NOMO-1 treated with DMSO at 0.1 percent for 48 hours (cell line): Measurements from ENCODE around the gene ARHGEF10L.

Experiments
- DNase-seq: peaks from one replicate; lab custom pipeline; 2025; ENCODE audit not compliant: unreplicated experiment; lab: John Stamatoyannopoulos, UW

The ARHGEF10L gene

DNA sequence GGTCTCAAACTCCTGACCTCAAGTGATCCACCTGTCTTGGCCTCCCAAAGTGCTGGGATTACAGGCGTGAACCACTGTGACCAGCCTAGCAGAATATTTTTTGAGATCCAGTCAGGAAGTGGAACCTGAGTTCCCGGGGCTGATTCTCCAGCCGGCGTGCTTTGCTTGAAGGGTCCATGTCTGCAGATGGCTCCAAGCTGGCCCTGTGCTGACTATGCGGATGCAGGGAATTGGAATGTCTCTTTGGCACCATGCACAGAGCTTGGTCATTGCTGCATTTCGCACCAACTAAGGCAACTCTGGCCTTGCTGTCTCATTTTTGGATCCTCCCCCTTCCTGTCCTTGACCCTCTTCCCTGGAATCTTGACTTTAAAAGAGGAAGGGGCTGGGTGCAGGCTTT, 28.1 kb downstream of the ARHGEF10L start:
- DNase-seq = no peak

- DNase-seq = no peak
Observed at GRCh38 chr1:17568014-17568900, 28.8 kb downstream of the ARHGEF10L start.

DNA sequence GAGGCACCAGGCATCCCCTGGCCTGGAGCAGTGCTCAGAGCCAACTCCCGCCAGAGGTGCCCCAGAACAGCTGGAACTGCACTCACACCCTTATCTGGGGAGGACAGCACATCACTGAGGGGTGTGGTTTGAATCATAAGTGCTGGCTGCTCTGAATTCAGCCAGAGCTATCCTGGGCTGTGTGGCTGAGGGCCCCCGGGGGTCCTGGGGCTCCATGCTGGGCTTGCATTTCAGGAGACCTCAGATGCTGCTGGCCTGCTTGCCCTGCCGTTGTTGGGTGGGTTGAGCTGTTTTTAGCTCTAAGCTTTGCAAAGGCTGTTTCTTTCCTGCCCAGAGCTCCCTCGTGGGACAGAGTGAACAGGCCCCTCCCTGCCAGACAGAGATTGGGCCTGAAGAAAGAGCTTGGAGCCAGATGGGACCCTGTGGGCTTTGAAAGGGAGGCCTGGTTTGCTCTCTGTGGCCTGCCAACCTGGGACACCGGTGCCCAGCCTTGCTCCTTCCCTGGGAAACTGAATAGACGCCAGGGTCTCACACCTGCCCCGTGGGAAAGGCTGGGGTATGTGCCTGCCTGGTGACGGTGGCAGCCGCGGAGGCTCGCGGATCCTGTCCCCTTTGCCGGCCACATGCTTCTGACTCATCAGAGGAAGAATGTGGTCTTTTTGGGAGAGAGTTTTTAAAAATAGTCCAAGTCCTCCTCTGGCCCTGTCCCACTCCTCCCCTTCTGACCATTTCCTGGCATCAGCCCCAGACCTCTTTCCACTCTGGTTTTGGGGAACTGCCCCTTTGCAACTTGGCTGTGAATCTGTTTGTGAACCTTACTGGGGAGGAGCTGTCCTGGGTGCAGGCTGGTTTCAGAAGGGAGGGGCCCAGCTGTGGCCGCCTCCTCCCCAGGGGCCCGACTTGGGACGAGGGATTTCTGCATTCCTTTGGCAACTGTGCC, 30.0 kb downstream of the ARHGEF10L start:
- peak; percentile 41 for DNase-seq

DNA sequence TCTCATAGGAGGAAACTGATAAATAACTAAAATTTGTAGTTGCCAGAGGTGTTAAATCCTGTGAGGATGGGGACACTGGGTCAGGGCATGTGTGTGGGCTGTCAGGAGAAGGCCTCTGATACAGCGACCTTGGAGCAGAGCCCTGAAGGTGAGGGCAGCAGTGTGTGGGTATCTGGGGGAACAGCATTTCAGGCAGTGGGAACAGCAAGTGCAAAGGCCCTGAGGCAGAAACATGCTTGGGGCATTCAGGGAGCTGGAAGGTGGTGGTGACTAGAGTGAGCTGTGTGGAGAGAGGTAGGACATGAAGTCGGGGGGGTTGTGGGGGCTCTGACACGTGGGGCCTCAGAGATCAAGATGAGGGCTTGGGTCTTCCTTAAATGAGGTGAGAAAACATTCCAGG, 30.7 kb downstream of the ARHGEF10L start:
- DNase-seq = no peak

DNA sequence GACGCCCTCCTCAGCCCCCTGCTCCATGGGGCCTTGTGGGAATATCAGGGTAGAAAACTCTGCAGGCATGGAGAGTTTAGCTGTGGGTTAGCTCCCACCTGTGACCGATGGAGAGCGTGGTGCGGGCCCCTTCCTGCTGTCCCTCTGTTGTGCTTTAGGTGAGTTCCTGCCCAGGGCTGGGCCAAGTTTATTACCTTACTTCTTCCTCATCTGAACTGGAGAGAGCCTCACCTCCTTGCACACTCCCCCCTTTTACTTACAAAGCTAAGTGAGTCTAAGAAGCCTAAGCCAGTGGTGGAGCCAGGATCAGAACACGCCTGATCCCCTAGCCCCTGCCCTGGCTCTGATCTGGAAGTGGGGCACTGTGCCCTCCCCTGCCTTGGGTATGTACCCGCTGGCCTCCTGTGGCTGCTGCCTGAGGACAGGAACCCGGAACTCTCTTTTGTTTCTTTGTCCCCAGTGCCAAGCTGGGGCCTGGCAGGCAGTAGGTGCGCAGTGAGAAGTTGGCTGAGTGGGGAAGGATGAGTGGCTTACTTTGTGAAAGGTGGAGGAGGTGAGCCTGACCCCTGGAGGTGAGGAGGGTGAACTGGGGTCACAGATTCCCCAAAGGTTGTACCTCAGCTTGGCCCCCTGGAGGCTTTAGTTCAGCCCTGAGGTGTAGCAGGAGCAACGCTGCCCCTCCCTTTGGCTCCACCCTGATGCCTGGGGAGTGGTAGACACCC, 32.9 kb downstream of the ARHGEF10L start:
- no peak for DNase-seq

DNA sequence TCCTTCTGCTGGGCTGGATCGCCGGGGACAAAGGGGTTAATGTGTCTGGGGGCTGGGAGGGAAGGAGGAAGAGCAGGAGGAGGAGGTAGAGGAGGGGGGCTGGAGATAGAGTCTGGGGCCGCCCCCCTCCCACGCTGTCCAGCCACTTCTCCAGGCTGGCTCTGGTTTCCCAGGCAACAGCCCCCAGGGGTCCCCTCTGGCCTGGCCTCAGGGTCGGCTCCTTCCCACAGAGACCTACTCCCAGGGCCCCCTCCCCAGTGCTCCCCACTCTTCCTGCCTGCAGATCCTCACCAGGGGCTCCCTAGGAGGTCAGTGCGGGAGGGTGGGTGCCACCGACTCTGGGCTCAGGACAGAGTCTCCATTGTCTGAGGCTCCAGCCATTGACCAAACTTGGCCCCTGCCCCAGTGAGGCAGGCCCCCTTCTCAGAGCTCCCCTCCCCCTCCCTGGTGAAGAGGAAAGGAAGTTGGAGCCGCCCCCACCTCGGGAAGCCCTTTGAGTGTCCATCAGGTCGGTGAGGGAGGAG, 34.1 kb downstream of the ARHGEF10L start:
- no peak for DNase-seq

DNA sequence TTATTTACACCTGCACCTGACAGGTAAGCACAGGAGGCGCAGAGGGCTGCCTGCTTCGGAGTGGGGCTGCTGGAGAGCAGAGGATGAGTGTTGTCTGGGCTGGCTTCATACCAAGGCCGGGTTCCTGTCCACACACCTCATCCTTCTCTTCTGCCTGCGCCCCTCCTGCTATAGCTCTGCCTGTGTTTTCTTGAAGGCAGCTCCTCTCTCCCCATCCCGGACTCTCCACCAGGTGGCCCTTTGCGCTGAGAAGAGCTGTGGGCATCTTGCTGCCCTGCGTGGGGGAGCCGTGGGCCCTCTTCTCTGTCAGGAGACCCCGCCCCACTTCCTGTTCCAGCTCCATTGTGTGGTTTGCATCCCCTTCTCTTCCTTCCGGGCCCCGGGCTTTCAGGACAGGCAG, 35.0 kb downstream of the ARHGEF10L start:
- no peak for DNase-seq

- peak; percentile 18 for DNase-seq
Observed at GRCh38 chr1:17575797-17576518, 36.5 kb downstream of the ARHGEF10L start.

DNA sequence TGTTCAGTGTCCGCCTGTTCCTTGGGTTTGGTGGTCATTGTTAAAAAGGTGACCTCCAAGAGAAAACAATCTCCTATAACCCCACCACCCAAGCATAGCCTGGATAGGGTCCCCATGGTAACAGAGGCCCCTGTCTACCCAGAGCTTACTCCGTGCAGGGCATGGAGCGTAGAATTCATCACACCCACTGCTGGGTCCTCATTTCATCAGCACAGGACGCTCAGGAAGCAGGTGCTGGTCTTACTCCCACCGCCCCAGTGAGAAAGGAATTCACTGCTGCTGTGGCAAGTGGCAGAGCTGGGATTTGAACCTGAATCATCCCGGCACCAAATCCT, 37.0 kb downstream of the ARHGEF10L start:
- DNase-seq = no peak

DNA sequence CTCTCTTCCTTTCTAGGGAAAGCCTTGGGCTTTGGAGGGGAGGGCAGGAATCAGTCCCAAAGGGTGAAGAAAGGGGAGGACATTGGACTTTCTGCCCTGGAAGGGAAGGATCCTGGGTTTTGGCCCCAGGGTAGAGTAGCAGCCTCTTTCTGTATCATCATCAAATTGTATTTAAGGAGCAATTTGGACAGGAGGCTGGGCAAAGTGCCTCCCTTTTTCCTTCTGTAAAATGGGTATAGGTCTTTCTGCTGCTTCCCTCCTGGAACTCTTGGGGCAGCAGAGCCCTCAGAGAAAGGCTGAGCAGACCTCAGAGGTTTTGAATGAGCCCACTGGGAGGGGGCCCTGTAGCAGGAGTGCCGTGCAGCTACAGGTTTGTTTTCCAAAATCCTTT, 38.4 kb downstream of the ARHGEF10L start:
- DNase-seq = no peak

DNA sequence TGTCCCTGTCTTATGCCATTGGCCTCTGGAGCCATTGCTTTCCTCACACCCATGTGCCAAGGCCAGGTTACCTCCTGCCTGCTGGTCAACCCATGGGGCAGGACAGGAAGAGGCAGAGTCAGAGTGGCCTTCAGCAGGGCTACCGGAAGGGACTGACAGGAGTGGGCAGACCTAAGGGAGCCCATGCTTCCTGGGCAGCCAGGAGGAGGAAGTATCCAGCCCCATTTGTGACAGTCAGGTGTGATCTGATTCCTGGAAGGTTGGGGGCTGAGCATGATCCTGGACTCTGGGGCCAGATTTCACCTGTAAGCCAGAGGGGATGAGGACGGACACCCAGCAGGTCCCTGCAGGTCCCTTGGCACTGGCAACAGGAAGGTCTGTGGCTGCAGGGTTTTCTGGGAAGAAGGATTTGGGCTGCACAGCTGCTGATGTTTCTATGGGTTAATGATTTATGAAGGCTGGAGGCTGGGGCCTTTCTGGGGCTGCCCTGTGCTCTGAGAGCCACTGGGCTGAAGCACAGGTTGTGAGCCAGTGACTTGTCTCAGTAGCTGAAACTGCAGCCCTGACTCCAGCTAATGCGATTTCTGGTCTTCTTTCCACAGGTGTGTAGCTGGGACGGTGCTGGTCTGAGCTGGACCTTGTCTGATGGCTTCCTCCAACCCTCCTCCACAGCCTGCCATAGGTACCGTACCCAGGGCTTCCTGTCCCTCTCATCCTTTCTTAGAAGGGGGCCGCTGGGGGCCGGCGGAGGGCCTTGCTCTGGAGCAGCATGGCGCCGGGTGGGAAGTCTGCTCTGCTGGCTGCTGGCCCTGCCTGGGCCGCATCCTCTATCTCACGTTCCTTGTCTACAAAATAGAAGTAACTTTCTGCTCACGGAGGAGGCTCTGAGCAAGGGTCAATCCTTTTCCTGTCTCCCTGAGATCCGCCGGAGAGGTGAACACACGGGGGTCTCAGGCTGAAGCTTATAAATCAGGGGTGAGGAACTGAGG, 40.7 kb downstream of the ARHGEF10L start:
- DNase-seq = no peak

- peak; percentile 68 for DNase-seq
Observed at GRCh38 chr1:17581389-17582123, 42.1 kb downstream of the ARHGEF10L start.

- DNase-seq = no peak
Observed at GRCh38 chr1:17582124-17582774, 42.8 kb downstream of the ARHGEF10L start.

GRCh38 chr1:17584539-17584938, 45.0 kb downstream of the ARHGEF10L start:
- DNase-seq = no peak

DNA sequence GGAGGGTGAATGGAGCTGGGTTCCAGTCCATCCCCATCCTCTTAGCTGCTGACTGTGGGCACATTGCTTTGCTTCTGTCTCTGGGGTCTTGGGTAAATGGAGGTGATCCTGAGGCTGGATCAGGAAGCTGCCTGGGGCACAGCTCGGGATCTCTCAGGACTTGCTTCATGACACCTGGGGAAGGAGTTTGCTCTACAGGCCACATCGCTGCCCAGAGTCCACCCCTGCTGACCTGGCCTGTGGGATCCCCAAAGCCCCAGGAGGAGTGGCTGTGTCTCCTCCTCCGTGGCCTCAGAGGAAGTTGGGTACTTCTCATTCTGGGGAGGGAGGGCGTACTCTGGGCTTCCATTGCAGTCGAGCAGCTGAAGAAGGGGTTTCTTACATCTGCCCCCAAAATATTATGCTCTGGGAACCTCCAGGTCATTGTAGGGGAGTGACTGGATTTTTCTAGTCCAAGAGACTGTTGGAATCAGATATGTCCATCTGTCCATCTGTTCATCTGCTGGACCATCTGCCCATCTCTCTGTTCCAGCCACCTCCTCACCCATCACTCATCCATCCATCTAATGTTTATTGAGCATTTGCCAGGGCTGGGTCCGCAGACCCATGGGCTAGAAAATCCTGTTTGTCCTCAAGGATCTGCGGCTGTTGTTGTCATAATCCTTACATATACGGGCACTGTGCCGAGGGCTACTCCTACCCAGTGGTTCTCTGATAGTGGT, 45.9 kb downstream of the ARHGEF10L start:
- DNase-seq = no peak

GRCh38 chr1:17586172-17586964, 46.9 kb downstream of the ARHGEF10L start:
- peak; percentile 69 for DNase-seq

DNA sequence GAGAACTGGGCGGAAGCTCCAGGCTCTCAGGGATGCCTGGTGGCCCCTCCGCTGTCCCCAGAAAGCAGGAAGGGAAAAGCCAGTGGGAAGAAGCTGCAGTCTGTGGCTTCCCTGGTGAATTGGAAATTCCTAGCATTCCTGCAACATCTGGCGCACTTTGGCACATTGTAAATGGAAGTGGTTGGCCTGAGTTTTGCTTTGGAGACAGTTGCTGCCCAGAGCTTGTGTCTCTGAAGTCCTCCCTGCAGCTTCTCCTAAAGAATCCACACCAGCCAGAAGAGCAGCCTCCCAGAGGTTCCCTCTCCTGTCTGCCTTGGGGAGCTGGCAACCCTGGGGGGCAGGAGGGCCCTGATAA, 48.2 kb downstream of the ARHGEF10L start:
- no peak for DNase-seq
